HG02798 (cell line): ENCODE data around the gene PREB.
"Not testable (repeated sequence)": the region's sequence is repeated elsewhere in the genome, so short reads cannot be mapped to it uniquely, and the experiment has no call there.

Experiments used
- ATAC-seq: cut with Tn5 transposase; IDR thresholded peaks from one replicate; pipeline ENCODE4 v1.9.1; 2021; ENCODE audit warnings: mild to moderate bottlenecking; ENCODE audit not compliant: unreplicated experiment, poor library complexity

PREB gene

DNA sequence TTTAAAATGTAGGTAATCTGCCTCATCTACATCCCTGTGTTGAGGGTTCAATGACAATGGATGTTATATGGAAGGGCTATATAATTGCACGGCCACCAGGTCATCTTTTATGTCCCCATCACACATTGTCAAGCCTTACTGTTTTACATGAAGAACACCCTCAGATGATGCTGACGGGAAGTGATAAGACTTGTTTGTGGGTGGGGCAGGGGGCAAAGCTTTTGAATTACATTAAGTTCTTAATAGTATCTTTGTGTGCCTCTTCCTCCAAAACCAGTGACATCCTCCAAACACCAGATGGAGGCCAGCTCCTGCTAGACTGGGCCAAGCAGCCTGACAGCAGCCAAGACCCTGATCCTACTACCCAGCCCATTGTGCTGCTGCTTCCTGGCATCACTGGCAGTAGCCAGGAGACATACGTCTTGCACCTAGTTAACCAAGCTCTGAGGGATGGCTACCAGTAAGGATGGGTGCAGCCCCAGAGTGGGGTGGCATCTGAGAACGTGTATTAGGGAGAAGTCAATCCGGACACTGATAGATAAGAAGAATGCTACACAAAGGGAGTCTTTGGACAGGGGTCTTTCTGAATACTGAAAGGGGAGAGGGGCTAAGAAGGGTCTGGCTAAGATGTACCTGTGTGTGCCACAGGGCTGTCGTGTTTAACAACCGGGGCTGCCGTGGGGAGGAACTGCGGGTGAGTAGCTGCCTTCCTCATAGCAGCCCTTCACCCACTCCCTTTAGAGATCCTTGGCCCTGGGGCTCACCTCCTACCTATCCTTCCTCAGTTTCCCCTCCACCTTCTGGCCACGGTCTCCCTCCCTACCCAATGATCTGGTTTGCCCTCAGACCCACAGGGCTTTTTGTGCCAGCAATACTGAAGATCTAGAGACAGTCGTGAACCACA, 5.5 kb downstream of the PREB start:
- ATAC-seq = no peak

DNA sequence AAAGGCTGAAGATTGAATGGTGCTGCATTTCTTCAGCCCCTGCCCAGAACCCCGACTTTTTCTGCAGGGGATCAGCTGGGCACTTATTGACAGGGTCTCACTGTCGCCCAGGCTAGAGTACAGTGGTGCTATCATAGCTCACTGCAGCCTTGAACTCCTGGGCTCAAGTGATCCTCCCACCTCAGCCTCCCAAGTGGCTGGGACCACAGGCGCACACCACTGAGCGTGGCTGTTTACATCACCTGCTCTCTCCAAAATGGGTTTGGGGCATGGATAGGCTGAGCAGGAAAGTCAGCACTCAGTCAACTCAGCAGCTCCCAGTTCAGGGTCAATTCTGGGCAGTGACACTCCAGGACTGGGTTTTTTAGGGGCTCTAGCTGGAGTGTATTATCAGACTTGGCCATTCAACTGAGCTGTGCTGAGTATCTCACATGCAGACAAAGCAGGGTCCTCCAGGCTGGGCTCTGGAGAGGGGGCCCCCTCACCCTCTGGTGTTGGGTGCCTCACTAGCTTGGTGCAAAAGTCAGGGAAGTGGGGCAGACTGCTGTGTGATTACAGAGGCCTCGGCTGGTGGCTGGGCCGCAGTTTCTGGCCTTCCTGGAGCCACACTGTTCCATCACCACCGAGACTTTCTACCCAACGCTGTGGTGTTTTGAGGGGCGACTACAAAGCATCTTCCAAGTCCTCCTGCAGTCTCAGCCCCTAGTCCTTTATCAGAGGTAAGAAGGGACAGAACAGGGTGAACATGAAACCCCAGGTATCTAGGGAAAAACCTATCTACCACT, 6.4 kb downstream of the PREB start:
- ATAC-seq = no peak

DNA sequence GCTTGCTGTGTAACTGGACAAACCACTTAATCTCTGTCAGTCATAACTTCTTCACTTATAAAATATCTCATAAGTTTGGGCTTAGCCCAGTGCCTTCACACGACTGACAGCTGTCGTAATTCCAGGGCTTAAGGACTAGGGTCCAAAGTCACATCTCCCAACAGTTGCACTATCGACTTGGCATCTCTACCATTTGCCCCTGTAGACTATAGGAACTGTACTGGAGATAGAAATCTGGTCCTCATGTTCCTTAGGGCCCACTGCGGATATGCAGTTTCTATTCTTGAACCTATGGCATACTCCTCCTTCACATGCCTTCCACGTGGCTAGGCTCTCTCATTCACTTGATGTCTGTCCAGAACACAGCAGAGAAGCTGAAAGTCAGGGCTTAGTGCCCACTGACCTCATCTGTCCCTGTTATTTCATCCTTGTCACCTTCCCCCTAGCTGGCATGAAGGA, 8.2 kb downstream of the PREB start:
- ATAC-seq = no peak

DNA sequence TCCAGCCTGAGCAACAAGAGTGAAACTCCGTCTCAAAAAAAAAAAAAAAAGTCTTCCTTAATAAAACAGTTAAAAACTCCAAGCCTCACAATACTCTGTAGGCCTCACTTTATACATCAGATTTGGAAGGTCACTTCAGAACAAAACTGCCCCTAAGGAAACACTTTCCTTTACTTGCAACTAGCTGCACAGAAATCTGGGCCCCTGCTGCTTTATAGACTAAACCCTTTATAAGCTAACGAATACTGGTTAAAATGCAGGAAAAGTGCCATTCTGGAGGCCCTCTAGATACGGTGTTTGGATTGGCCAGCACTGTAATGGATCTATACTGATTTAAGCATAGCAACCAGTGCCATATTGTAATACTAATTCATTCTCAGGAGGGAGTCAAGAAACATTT, 9.3 kb downstream of the PREB start:
- ATAC-seq = no peak

DNA sequence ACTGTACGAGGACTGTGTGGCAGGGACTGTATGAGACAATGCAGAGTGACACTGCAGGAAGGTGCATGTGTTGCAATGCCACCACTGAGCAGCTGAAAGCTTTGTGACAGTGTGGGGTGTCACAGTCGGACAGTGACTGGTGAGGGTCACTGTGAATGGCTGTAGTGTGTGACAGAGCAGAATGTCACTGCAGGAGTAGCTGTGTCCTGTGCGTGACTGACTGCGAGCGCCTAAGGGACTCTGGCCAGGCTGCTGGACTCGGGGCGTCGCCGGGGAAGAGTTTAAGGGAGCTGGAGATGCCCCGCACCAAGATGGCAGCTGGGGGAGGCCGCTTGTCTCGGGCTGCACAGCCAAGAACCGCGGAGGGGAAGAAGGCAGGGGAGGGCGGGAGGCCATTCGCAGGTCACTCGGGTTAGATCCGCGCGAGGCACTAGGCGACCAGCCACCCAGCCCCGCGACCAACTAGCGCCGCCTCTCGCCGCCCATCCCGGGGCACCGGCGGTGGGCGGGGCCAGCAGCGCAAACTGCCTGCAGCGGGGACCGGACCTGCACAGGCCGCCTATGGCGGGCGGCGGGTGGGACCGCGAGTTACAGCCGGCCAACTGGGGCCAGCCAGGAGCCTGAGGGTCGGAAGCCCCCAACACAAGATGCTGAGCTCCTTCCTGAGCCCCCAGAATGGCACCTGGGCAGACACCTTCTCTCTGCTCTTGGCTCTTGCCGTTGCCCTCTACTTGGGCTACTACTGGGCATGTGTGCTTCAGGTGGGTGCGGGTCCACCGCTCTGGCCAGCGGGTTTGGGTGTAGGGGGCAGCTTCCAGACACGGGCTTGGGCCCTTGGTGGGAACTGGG, 10.9 kb downstream of the PREB start, which contains the start of gene ABHD1:
Gene ABHD1, plus strand, starts transcription at position 514 of the 849 bp plus-strand sequence. Its CDS starts 134 bp downstream, at position 648.
- peak; percentile 61 for ATAC-seq

DNA sequence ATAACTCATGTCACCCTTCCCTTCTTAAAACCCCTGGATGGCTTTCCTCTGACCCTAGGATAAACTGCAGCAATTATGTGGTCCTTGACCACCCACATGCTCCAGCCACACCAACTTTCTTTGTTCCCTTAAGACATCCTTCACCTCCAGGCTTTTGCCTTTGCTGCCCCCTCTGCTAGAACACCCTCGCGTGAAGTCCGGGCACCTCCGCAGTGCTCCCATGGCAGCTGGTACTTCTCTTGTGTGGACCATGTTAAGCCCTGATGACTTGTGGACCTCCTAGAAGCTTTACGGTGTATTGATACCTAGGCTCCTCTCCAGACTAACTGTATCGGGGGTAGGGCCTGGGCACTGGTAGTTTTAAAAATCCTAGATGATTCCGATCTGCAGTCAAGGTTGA, 11.6 kb downstream of the PREB start:
- no peak for ATAC-seq

DNA sequence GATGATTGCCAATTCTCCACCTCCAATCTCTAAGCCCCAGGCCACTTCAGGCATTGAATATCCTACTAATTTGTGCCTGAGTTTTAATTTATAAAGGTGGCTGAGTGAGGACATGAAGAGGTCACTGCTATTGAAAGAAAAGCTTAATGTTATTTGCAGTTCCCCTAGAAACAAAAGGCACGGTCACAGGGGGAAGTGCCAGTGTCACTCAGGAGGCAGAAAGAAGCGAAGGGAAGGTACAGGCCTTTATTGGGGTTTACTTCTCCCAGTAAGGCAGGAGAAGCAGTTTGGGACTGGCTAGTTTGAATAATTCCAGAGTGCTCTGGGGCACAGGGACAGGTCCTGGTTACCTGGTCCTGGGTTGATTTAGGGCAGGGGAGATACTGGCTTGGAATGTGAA, 12.5 kb downstream of the PREB start:
- no peak for ATAC-seq

DNA sequence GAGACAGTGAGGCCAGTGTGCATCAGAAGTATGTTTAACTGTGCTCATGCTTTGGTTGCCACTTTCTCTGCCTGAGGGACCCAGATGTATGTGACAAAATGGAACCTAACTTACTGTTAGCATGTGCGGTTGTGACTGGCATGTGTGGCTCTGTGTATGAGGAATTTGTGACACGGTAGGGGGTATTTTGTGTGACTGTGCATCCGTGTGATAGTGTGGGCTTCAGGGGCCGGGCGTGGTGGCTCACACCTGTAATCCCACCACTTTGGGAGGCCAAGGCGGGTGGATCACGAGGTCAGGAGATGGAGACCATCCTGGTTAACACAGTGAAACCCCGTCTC, 15.1 kb downstream of the PREB start:
- ATAC-seq = not testable (repeated sequence)

DNA sequence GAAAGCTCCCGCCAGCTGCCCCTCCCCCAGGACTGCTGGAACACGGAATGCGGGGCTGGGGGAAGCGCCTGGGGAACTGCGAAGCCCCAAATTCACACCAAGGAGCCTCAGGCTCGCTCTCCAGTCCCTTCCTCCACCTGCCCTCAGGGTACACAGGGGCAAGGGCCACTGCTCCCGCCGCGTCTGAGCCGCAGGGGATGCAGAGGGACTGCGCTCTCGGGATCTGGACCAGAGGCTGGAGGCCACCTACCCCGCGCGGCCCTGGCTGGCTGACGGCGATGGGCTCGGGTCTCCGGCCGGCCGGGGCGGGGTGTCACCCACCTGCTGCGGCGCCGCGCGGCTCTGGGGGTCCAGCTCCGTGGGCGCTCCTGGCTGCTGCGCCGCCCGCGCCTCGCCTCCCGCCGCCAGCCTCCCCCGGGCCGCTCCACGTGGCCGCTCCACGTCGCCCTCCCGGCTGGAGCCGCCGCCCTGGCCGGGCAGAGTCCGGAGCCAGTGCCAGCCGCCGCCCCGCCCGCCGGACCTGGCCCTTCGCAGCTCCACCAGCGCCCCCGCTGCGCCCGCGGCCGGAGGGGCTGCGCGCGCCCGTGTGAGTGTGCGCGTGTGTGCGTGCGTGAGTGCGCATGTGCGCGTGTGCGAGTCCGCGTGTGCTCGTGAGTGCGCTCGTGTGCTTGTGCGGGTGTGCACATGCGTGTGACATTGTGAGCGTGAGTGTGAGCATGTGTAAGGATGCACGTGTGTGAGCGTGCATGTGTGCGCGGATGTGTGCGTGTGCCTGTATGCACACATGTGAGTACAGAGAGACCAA, 15.7 kb downstream of the PREB start, which contains the start of gene CGREF1:
Gene CGREF1, minus strand, starts transcription at position 604 of the 805 bp plus-strand sequence. CDS start 14,762 bp downstream, outside the sequence.
- ATAC-seq = no peak

DNA sequence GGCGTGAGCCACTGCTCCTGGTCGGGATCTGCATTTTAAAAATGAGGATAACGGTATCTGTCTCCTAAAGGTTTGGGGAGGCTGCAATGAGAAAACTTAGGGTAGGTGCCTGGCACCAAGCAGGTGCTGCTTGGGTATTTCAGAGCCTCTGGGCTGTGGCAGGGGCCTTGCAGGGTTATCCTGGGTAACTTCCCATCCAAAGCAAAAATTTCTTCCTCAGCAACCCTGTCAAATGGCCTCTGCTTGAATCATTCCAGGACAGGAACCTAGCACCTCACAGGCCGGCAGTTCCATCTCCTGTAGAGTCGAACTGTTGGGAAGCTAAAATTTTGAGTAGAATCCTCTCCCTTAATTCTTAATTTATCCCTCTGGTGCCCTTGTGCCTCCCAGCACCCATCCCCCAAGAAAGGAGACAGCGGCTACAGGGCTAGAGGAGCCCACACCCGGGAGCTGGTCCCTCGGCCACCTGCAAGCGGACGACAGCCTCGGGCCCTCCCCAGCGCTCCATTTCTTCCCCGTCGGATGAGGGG, 16.4 kb downstream of the PREB start:
- ATAC-seq = no peak

DNA sequence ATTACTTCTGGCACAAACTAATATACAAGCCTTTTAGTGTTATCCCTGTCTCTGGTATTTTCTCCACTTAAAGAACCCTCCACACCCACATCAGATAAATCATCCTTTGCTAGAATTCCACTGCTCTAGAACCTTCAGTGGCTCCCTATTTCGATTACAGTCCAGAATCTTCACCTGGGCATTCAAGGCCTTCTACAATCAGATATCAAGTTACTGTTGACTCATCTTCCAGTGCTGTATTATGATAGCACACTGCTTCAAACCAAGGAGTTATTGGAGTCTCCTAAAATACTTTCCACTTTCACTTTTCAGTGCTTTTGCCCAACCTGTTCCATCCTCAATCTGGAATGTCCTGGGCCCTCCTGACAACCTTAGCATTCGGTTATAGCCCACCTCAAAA, 18.9 kb downstream of the PREB start:
- ATAC-seq = no peak

DNA sequence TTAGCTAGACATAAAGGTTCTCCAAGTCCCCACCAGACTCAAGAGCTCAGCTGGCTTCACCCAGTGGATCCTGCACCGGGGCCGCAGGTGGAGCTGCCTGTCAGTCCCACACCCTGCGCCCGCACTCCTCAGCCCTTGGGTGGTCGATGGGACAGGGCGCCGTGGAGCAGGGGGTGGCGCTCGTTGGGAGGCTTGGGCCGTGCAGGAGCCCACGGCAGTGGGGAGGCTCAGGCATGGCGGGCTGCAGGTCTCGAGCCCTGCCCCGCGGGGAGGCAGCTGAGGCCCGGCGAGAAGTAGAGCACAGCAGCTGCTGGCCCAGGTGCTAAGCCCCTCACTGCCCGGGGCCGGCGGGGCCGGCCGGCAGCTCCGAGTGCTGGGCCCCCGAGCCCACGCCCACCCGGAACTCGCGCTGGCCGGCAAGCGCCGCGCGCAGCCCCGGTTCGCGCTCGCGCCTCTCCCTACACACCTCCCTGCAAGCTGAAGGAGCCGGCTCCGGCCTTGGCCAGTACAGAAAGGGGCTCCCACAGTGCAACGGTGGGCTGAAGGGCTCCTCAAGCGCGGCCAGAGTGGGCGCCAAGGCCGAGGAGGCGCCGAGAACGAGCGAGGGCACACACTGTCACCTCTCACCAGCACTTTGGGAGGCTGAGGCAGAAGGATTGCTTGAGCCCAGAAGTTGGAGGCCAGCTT, 22.9 kb downstream of the PREB start:
- not testable (repeated sequence) for ATAC-seq

DNA sequence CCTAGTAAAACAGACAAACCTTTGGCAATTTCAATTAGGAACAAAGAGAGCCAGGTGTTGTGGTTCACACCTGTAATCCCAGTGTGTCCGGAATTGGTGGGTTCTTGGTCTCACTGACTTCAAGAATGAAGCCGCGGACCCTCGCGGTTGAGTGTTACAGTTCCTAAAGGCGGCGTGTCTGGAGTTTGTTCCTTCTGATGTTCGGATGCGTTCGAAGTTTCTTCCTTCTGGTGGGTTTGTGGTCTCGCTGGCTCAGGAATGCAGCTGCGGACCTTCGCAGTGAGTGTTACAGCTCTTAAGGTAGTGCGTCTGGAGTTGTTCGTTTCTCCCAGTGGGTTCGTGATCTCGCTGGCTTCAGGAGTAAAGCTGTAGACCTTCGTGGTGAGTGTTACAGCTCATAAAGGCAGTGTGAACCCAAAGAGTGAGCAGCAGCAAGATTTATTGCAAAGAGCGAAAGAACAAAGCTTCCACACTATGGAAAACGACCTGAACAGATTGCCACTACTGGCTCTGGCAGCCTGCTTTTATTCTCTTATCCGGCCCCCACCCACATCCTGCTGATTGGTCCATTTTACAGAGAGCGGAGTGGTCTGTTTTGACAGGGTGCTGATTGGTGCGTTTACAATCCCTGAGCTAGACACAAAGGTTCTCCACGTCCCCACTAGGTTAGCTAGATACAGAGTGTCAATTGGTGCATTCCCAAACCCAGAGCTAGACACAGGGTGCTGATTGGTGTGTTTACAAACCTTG, 23.7 kb downstream of the PREB start:
- ATAC-seq = not testable (repeated sequence)

DNA sequence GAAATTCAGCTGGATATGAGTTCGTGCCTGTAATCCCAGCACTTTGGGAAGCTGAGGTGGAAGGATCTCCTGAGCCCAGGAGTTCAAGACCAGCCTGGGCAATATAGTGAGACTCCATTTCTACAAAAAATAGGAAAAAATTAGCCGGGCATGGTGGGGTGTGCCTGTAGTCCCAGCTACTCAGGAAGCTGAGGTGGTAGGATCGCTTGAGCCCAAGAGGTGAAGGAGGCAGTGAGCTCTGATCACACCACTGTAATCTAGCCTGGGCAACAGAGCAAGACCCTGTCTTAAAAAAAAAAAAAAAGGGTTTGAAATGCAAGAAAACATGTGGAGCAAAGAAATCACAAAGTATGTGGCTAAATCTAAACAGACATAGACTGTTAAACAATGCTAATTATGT, 25.4 kb downstream of the PREB start:
- no peak for ATAC-seq

DNA sequence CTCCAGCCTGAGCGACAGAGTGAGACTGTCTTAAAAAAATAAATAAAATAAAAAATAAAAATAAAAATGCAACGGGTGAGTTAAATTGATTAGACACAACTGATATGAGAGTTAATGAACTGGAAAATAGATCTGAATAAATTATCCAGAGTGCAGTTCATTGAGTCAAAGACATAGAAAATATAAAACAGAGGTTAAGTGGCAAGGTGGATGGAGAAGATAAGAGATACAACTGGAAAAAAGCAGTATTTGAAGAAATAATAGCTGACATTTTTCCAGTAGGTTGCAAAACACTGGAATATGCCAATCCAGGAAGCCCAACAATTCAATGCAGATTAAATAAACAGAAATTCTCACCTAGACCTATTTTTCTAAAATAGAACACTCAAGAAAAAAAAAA, 26.2 kb downstream of the PREB start:
- no peak for ATAC-seq

DNA sequence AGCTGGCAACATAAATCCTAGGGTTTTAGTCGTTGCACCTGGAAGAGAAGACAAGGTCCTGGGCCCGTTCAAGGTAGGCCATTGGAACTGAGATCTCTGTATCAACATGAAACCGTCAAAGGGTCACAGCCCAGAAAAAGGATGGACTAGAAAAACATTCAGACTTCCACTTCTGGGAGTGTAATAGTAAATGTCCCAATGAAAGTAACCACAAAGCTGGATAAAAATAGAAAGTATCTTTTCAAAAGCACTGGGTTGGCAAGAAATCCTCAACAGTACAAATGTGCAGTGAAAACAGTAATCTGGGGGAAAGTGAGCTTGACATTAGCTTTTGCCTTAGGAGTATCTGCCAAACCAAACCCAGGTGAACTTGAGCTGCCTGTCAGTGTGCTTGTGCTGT, 28.5 kb downstream of the PREB start:
- no peak for ATAC-seq

DNA sequence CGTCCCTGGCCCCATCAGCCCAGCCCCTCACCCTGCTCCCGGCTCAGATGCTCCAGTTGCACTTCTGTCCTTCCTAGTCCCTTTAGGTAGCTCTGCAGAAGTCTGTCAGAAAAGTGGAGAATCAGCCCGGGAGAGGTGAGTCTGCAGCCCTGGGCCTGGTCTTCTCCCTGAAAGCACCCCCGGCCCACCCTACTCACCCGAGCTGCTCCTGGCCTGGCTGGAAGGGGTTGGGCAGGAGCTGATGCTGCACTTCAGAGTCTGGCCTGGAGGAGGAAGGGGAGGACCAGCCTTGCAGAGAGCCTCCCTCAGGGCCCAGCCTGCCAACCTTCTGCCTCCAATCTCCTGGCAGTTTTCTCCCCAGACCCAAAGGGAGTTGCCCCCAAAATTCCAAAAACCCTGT, 32.1 kb downstream of the PREB start:
- ATAC-seq = no peak

DNA sequence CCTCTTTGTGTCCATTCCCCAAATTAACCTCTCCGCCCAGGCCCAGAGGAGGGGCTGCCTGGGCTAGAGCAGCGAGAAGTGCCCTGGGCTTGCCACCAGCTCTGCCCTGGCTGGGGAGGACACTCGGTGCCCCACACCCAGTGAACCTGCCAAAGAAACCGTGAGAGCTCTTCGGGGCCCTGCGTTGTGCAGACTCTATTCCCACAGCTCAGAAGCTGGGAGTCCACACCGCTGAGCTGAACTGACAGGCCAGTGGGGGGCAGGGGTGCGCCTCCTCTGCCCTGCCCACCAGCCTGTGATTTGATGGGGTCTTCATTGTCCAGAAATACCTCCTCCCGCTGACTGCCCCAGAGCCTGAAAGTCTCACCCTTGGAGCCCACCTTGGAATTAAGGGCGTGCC, 34.4 kb downstream of the PREB start:
- no peak for ATAC-seq
